Naive B cell (primary cell): Measurements from ENCODE around the gene ZCCHC17. TPM values are rescaled to one million over a fixed set of nuclear protein-coding genes. Genes with fewer than 3 reads are reported as not detected.
"Not testable (repeated sequence)": the region's sequence is repeated elsewhere in the genome, so short reads cannot be mapped to it uniquely, and the experiment has no call there.

ENCODE experiments used
- ATAC-seq, 2 donors: fragments of 150-1000 bp; cut with Tn5 transposase; 2 replicates each; pipeline ENCODE4 v1.10.0; 2021; ENCODE audit warnings: low read depth in 2 of 2, mild to moderate bottlenecking in 2 of 2, moderate library complexity in 2 of 2
- DNase-seq: peaks from one replicate; pipeline ENCODE4 v3.0.0; 2022
- H3K27ac Mint-ChIP-seq, 6 donors: one replicate each; pipeline ENCODE4 v1.8.0; 2020 to 2022; ENCODE audit warnings: mild to moderate bottlenecking in 6 of 6, mixed read lengths in 6 of 6, moderate library complexity in 5 of 6, inconsistent platforms in 2 of 6
- H3K27me3 Mint-ChIP-seq, 3 donors: one replicate each; pipeline ENCODE4 v1.8.0; 2021 to 2022; ENCODE audit warnings: mixed read lengths in 3 of 3, mild to moderate bottlenecking in 1 of 3
- H3K36me3 Mint-ChIP-seq, 2 donors: one replicate each; pipeline ENCODE4 v1.8.0; 2020 to 2022; ENCODE audit warnings: mixed read lengths in 2 of 2, inconsistent platforms in 1 of 2, mild to moderate bottlenecking in 1 of 2
- H3K4me1 Mint-ChIP-seq, 3 donors: one replicate each; pipeline ENCODE4 v1.8.0; 2020 to 2022; ENCODE audit warnings: mixed read lengths in 3 of 3, inconsistent platforms in 1 of 3, mild to moderate bottlenecking in 1 of 3, moderate library complexity in 1 of 3
- H3K4me3 Mint-ChIP-seq, 8 donors: one replicate each; pipeline ENCODE4 v1.8.0; 2020 to 2022; ENCODE audit warnings: mild to moderate bottlenecking in 8 of 8, mixed read lengths in 8 of 8, moderate library complexity in 8 of 8, inconsistent platforms in 2 of 8
- H3K9me3 Mint-ChIP-seq, 7 donors: one replicate each; pipeline ENCODE4 v1.8.0; 2020 to 2022; ENCODE audit warnings: mixed read lengths in 7 of 7, mild to moderate bottlenecking in 5 of 7, inconsistent platforms in 2 of 7, moderate library complexity in 1 of 7
- polyA plus RNA-seq, 6 donors: library from polyadenylated mRNA; unstranded; fragments of 300-500 nt; fragmentation: Illumina TruSeq; gene quantifications; one replicate each; pipeline ENCODE4 v1.2.3, GENCODE V29; 2021; ENCODE audit warnings: low read depth in 6 of 6

ZCCHC17 gene
- polyA plus RNA-seq, 6 donors from 2014 or later = 44.4 to 70.6 (median 50.6) TPM

- not testable (repeated sequence) for H3K27me3 Mint-ChIP-seq, ATAC-seq
Observed at GRCh38 chr1:31287791-31288190, 9.0 kb upstream of the ZCCHC17 start.

GRCh38 chr1:31289021-31289420 lies 7.8 kb upstream of the ZCCHC17 start:
- no peaks in the 10 kb centered on the region for H3K9me3 Mint-ChIP-seq
- DNase-seq (no peak), ATAC-seq (no peak)
- H3K4me3 Mint-ChIP-seq = no peak overlapping the region
- H3K36me3 Mint-ChIP-seq = peaks cover 15 to 31% of the 10 kb centered on the region in 2 donors
- H3K4me1 Mint-ChIP-seq = peaks cover 7 to 16% (median 7%) of the 10 kb centered on the region in 3 donors
- H3K27ac Mint-ChIP-seq = peak overlapping the region in 1 of 6 donors; percentile 47
- H3K27me3 Mint-ChIP-seq = no peaks in the 10 kb centered on the region

More at GRCh38 chr1:31287791-31288190, 9.0 kb upstream of the ZCCHC17 start:
- peak overlapping the region in 1 of 6 donors; percentile 69 for H3K27ac Mint-ChIP-seq
- H3K36me3 Mint-ChIP-seq = peaks cover 15 to 24% of the 10 kb centered on the region in 2 donors
- H3K4me1 Mint-ChIP-seq, H3K9me3 Mint-ChIP-seq, DNase-seq, H3K4me3 Mint-ChIP-seq: not testable (repeated sequence)

- Mint-ChIP-seq H3K4me3 (no peak overlapping the region), H3K27ac (peak overlapping the region in 1 of 6 donors; percentile 95), H3K9me3 (no peaks in the 10 kb centered on the region)
Observed at GRCh38 chr1:31295874-31296485, 852 bp upstream of the ZCCHC17 start.

GRCh38 chr1:31297277-31298247 lies 730 bp downstream of the ZCCHC17 start:
- H3K4me1 Mint-ChIP-seq = peaks cover 11 to 30% (median 24%) of the 10 kb centered on the region in 3 donors
- no peak overlapping the region for H3K27ac Mint-ChIP-seq
- DNase-seq (no peak), ATAC-seq (no peak)
- no peaks in the 10 kb centered on the region for H3K27me3 Mint-ChIP-seq
- no peak overlapping the region for H3K4me3 Mint-ChIP-seq
- H3K36me3 Mint-ChIP-seq = peaks cover 0 to 9% of the 10 kb centered on the region in 2 donors
- H3K9me3 Mint-ChIP-seq = no peaks in the 10 kb centered on the region

More at GRCh38 chr1:31295874-31296485, 852 bp upstream of the ZCCHC17 start:
- Mint-ChIP-seq H3K4me1 (peaks cover 11 to 27% (median 19%) of the 10 kb centered on the region in 3 donors), H3K36me3 (peaks cover 0 to 12% of the 10 kb centered on the region in 2 donors), H3K27me3 (no peaks in the 10 kb centered on the region)
- DNase-seq (no peak), ATAC-seq (no peak)

GRCh38 chr1:31299365-31299764 lies 2.5 kb downstream of the ZCCHC17 start:
- ATAC-seq (no peak), DNase-seq (no peak)
- no peaks in the 10 kb centered on the region for H3K9me3 Mint-ChIP-seq
- H3K27ac Mint-ChIP-seq = peak overlapping the region in 2 of 6 donors; percentile 40 to 46
- peaks cover 7 to 28% (median 24%) of the 10 kb centered on the region in 3 donors for H3K4me1 Mint-ChIP-seq
- peak overlapping the region in 1 of 8 donors; percentile 3 for H3K4me3 Mint-ChIP-seq
- no peaks in the 10 kb centered on the region for H3K36me3 Mint-ChIP-seq
- no peaks in the 10 kb centered on the region for H3K27me3 Mint-ChIP-seq

- no peak for ATAC-seq
- Mint-ChIP-seq H3K4me3 (peak overlapping the region in 1 of 8 donors; percentile 30), H3K4me1 (peaks cover 7 to 28% (median 24%) of the 10 kb centered on the region in 3 donors)
Observed at GRCh38 chr1:31300193-31300592, 3.4 kb downstream of the ZCCHC17 start.

GRCh38 chr1:31302709-31303441 lies 6.0 kb downstream of the ZCCHC17 start:
- ATAC-seq = no peak
- H3K4me3 Mint-ChIP-seq = no peak overlapping the region

More at GRCh38 chr1:31300193-31300592, 3.4 kb downstream of the ZCCHC17 start:
- no peaks in the 10 kb centered on the region for H3K27me3 Mint-ChIP-seq
- H3K27ac Mint-ChIP-seq = peak overlapping the region in 2 of 6 donors; percentile 9 to 50
- no peaks in the 10 kb centered on the region for H3K36me3 Mint-ChIP-seq
- DNase-seq = no peak
- no peaks in the 10 kb centered on the region for H3K9me3 Mint-ChIP-seq

GRCh38 chr1:31306278-31306677 lies 9.4 kb downstream of the ZCCHC17 start:
- H3K4me1 Mint-ChIP-seq = peaks cover 7 to 19% (median 8%) of the 10 kb centered on the region in 3 donors
- no peak overlapping the region for H3K27ac Mint-ChIP-seq
- H3K36me3 Mint-ChIP-seq = peaks cover 9 to 13% of the 10 kb centered on the region in 2 donors
- H3K27me3 Mint-ChIP-seq = no peaks in the 10 kb centered on the region
- H3K4me3 Mint-ChIP-seq = no peak overlapping the region
- H3K9me3 Mint-ChIP-seq = no peaks in the 10 kb centered on the region
- no peak for ATAC-seq
- DNase-seq = no peak

More at GRCh38 chr1:31302709-31303441, 6.0 kb downstream of the ZCCHC17 start:
- no peak overlapping the region for H3K27ac Mint-ChIP-seq
- no peaks in the 10 kb centered on the region for H3K9me3 Mint-ChIP-seq
- H3K27me3 Mint-ChIP-seq = no peaks in the 10 kb centered on the region
- no peaks in the 10 kb centered on the region for H3K36me3 Mint-ChIP-seq
- DNase-seq = no peak
- peaks cover 7 to 28% (median 26%) of the 10 kb centered on the region in 3 donors for H3K4me1 Mint-ChIP-seq

GRCh38 chr1:31308036-31308435 lies 11.2 kb downstream of the ZCCHC17 start:
- peaks cover 14 to 20% of the 10 kb centered on the region in 2 donors for H3K36me3 Mint-ChIP-seq
- H3K9me3 Mint-ChIP-seq = no peaks in the 10 kb centered on the region
- peaks cover 5 to 12% (median 7%) of the 10 kb centered on the region in 3 donors for H3K4me1 Mint-ChIP-seq
- no peak for DNase-seq
- peak overlapping the region in 1 of 6 donors; percentile 22 for H3K27ac Mint-ChIP-seq
- no peaks in the 10 kb centered on the region for H3K27me3 Mint-ChIP-seq
- H3K4me3 Mint-ChIP-seq = no peak overlapping the region
- ATAC-seq = no peak

GRCh38 chr1:31310198-31310597 lies 13.4 kb downstream of the ZCCHC17 start:
- ATAC-seq (no peak), DNase-seq (no peak)
- Mint-ChIP-seq H3K4me3 (no peak overlapping the region), H3K27me3 (no peaks in the 10 kb centered on the region), H3K9me3 (no peaks in the 10 kb centered on the region), H3K36me3 (peaks cover 19 to 20% of the 10 kb centered on the region in 2 donors), H3K27ac (no peak overlapping the region), H3K4me1 (peaks cover 0 to 7% (median 0%) of the 10 kb centered on the region in 3 donors)

GRCh38 chr1:31315902-31316301 lies 19.1 kb downstream of the ZCCHC17 start:
- Mint-ChIP-seq H3K36me3 (peaks cover 27 to 38% of the 10 kb centered on the region in 2 donors), H3K4me1 (no peaks in the 10 kb centered on the region), H3K27me3 (no peaks in the 10 kb centered on the region), H3K9me3 (no peaks in the 10 kb centered on the region), H3K27ac (no peak overlapping the region), H3K4me3 (no peak overlapping the region)
- ATAC-seq (no peak), DNase-seq (no peak)

GRCh38 chr1:31318146-31318545 lies 21.3 kb downstream of the ZCCHC17 start:
- H3K9me3 Mint-ChIP-seq = peaks cover 0 to 2% (median 0%) of the 10 kb centered on the region in 7 donors
- peaks cover 21 to 43% of the 10 kb centered on the region in 2 donors for H3K36me3 Mint-ChIP-seq
- no peaks in the 10 kb centered on the region for H3K27me3 Mint-ChIP-seq
- H3K4me1 Mint-ChIP-seq = no peaks in the 10 kb centered on the region
- H3K27ac Mint-ChIP-seq = no peak overlapping the region
- ATAC-seq = no peak
- DNase-seq = no peak
- no peak overlapping the region for H3K4me3 Mint-ChIP-seq

GRCh38 chr1:31324093-31324492 lies 27.3 kb downstream of the ZCCHC17 start:
- Mint-ChIP-seq H3K9me3 (peaks cover 0 to 2% (median 0%) of the 10 kb centered on the region in 7 donors), H3K4me1 (peaks cover 0 to 3% (median 0%) of the 10 kb centered on the region in 3 donors), H3K27ac (no peak overlapping the region), H3K4me3 (no peak overlapping the region), H3K36me3 (peaks cover 13 to 24% of the 10 kb centered on the region in 2 donors), H3K27me3 (no peaks in the 10 kb centered on the region)
- DNase-seq (no peak), ATAC-seq (no peak)
